HUES64 (cell line): ENCODE measurements around the gene ELMO2.

Experiments used
- H3K27ac ChIP-seq: 2 replicates; pipeline ENCODE4 v1.7.0; 2013; ENCODE audit warnings: low read depth, low read length, inconsistent platforms
- H3K27me3 ChIP-seq: 2 replicates; pipeline ENCODE4 v1.6.1; 2013; ENCODE audit warnings: mild to moderate bottlenecking, low read length; ENCODE audit not compliant: insufficient read depth
- H3K36me3 ChIP-seq: 2 replicates; pipeline ENCODE4 v1.6.1; 2013; ENCODE audit warnings: mild to moderate bottlenecking, low read length; ENCODE audit not compliant: insufficient read depth
- H3K4me1 ChIP-seq: 2 replicates; pipeline ENCODE4 v1.6.1; 2013; ENCODE audit warnings: mild to moderate bottlenecking, low read length, moderate library complexity; ENCODE audit not compliant: insufficient read depth
- H3K4me3 ChIP-seq: 2 replicates; pipeline ENCODE4 v1.5.1; 2013; ENCODE audit warnings: mild to moderate bottlenecking, low read length, moderate library complexity
- H3K9ac ChIP-seq: 2 replicates; pipeline ENCODE4 v1.6.1; 2013; ENCODE audit warnings: mild to moderate bottlenecking, low read depth, low read length
- H3K9me3 ChIP-seq: 2 replicates; pipeline ENCODE4 v1.6.1; 2013; ENCODE audit warnings: low read depth, low read length; ENCODE audit not compliant: insufficient read depth
- WGBS: fragments of 150-250, 120-280 bp; methylation state at CpG from one replicate; pipeline ENCODE4 v1.1.7; 2013; ENCODE audit warnings: missing lambda C conversion rate; 5-methylcytosine and 5-hydroxymethylcytosine counted together

The ELMO2 gene

DNA sequence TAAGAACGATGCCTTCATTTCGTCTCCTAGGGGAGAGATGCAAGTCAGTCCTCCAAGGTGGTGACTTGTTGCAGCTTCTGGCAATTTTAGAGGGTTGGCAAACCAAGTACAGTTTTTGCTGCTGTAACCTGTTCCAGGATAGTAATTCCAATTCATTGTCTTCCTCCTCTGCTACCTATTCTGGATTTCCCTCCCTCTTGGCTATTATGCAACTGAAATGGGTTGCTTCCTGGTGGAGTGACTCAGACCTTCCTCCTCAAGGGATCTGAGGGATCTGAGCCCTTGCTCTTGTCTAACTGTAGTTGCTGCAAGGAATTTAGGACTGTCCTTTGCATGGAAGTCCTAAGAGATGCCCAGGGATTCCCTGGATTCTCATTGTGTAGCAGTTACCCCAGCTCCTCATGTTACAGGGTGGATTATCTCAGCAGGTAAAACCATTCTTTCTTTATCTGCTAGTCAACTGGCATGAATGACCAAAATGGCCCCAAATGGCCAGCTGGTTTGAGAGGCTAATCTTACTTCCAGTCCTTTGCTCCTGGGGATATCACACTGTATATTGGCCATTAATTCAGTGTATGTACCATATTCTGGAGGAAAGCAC is 17.6 kb upstream of the ELMO2 start:
- H3K36me3 ChIP-seq: no peaks in the 10 kb centered on the region
- peaks cover 18% of the 10 kb centered on the region; the same call in 1 of the 2 replicates for H3K4me1 ChIP-seq
- peaks cover 3% of the 10 kb centered on the region for H3K27me3 ChIP-seq
- no peaks in the 10 kb centered on the region for H3K9me3 ChIP-seq
- H3K9ac ChIP-seq: no peak overlapping the region
- no peak overlapping the region for H3K27ac ChIP-seq
- 97% methylated on average over 2 of the region's 2 CpGs for WGBS
- H3K4me3 ChIP-seq: no peak overlapping the region

DNA sequence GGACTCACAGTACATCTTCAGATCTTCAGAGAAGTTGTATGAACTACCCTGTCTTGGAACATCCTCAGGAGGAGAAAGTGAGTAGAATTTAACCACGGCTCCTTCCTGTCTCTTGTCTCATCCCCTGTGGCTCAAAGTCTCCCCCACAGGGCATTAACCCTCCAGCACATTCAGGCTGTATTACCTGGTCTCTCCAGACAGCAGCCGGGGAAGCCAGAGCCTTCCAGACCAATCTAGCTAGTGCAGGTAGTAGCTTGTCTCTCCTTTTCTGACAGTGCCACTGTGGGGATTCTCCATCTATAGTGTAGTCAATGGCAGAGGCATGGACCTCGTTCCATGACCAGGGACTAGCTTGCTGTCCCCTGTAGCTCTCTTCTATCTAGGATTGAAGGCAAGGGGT is 16.9 kb upstream of the ELMO2 start:
- Histone ChIP-seq H3K36me3 (no peaks in the 10 kb centered on the region), H3K4me3 (no peak overlapping the region), H3K9ac (no peak overlapping the region), H3K4me1 (peaks cover 18% of the 10 kb centered on the region; the same call in 1 of the 2 replicates), H3K27ac (no peak overlapping the region), H3K27me3 (no peaks in the 10 kb centered on the region), H3K9me3 (no peaks in the 10 kb centered on the region)
- 69% methylated on average over 3 of the region's 3 CpGs for WGBS

DNA sequence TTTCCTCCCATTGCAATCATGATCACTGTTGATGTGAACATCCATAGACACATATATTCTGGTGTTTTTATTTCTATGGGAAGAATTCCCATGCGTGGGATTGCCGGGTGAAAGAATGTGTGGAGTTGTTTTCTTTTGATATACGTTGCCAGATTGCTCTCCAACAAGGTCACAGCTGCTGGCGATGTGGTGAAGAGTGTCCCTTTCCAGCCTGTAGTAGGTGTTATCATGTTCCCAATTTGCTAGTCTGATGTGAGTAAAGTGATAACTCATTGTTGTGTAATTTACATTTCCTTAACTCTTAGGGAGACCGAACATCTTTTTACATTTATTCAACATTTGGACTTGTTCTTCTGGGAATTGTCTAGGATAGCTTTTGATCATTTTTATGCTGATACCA is 14.5 kb upstream of the ELMO2 start:
- Histone ChIP-seq H3K4me1 (peaks cover 18% of the 10 kb centered on the region; the same call in 1 of the 2 replicates), H3K9ac (no peak overlapping the region), H3K27ac (no peak overlapping the region), H3K27me3 (no peaks in the 10 kb centered on the region), H3K36me3 (no peaks in the 10 kb centered on the region), H3K9me3 (no peaks in the 10 kb centered on the region), H3K4me3 (no peak overlapping the region)
- 83% methylated on average over 4 of the region's 5 CpGs for WGBS

DNA sequence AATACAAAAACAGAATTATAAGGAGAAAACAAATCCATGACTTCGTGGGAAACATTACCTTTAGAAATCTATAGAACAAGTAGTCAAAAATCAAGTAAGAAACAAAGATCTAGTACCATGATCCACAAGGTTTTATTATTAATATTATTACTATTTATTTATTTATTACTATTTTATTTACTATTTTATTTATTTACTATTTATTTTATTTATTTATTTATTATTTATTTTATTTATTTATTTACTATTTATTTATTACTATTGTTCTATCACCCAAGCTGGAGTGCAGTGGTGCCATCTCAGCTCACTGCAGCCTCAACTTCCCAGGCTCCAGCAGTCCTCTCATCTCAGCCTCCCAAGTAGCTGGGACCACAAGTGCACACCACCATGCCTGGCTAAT is 13.5 kb upstream of the ELMO2 start:
- peaks cover 14% of the 10 kb centered on the region; the same call in 1 of the 2 replicates for H3K4me1 ChIP-seq
- WGBS: no CpG with 5 or more reads among the region's 1 CpG

DNA sequence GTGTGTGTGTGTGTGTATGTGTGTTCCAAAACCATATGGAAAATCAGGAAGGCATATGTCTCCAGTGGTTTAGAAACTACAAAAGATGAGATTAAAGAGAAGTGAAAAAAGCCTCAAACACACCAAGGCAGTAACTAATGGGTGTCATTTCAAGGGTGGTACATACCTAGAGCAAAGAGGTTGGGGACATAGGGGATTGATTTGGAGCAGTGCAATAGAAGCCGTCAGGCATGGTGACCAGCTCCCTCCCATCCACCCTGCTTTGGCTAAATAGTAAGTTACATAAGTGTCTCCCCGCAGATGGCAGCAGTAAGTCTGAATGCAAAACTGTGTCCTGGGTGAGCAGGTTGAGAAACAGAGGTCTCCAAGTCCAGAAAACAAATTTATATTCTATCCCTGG is 10.4 kb upstream of the ELMO2 start:
- no peaks in the 10 kb centered on the region for H3K27me3 ChIP-seq
- no peaks in the 10 kb centered on the region for H3K9me3 ChIP-seq
- no peak overlapping the region for H3K27ac ChIP-seq
- H3K4me1 ChIP-seq: no peaks in the 10 kb centered on the region
- no peak overlapping the region for H3K4me3 ChIP-seq
- no peak overlapping the region for H3K9ac ChIP-seq
- no peaks in the 10 kb centered on the region for H3K36me3 ChIP-seq
- 90% methylated on average over 2 of the region's 2 CpGs for WGBS

More for the DNA sequence above, 13.5 kb upstream of the ELMO2 start:
- Histone ChIP-seq H3K27ac (no peak overlapping the region), H3K36me3 (no peaks in the 10 kb centered on the region), H3K9me3 (no peaks in the 10 kb centered on the region), H3K27me3 (no peaks in the 10 kb centered on the region), H3K9ac (no peak overlapping the region), H3K4me3 (no peak overlapping the region)

DNA sequence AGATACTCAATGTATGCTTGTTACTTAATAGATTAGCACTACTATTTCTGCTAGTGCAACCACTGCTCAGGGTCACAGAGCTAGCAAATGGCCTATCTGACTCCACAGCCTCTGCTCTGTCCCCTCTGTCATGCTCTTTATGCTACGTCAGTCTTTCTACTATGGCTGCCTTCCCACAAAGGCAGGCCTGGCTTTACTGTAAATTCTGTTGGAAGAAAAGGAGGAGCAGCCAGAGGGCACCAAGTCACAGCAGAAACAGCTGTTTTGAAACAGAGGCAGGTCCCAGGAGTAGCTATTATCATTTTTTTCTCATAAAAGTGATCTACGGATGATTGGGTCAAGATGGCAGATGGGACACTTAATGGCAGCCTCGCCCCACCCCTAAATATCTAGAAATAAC is 10.0 kb upstream of the ELMO2 start:
- Histone ChIP-seq H3K27me3 (no peaks in the 10 kb centered on the region), H3K4me3 (no peak overlapping the region), H3K4me1 (no peaks in the 10 kb centered on the region), H3K36me3 (no peaks in the 10 kb centered on the region), H3K27ac (no peak overlapping the region), H3K9ac (no peak overlapping the region), H3K9me3 (no peaks in the 10 kb centered on the region)
- WGBS: 95% methylated on average over 2 of the region's 3 CpGs

- 87% methylated on average over 3 of the region's 3 CpGs for WGBS
Observed at GRCh38 chr20:46415773-46416172, 9.4 kb upstream of the ELMO2 start.

DNA sequence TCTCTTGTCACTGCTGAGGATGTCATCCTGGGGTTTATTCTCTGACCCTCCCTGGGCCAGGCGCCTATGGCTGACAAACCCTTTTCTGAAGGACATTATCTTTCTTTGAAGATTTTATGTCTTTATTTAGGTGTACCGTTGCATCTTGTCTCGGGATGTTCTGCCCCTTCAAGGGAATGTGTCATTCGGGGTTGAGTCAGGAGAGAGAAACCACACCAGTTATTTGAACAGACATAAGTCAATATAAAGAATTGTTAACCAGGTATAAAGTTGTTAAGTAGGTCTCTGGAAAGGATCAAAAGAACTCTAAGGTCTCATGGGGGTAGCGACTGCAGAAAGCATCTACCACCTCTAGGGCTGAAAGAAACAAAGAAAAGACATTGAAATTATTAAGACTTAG is 8.2 kb upstream of the ELMO2 start:
- no peaks in the 10 kb centered on the region for H3K9me3 ChIP-seq
- WGBS: 88% methylated on average over 4 of the region's 5 CpGs
- H3K27me3 ChIP-seq: no peaks in the 10 kb centered on the region
- no peak overlapping the region for H3K9ac ChIP-seq
- no peak overlapping the region for H3K4me3 ChIP-seq
- peaks cover 4% of the 10 kb centered on the region; the same call in 1 of the 2 replicates for H3K4me1 ChIP-seq
- H3K27ac ChIP-seq: no peak overlapping the region
- H3K36me3 ChIP-seq: no peaks in the 10 kb centered on the region

More at GRCh38 chr20:46415773-46416172, 9.4 kb upstream of the ELMO2 start:
- H3K27ac ChIP-seq: no peak overlapping the region
- H3K36me3 ChIP-seq: no peaks in the 10 kb centered on the region
- H3K27me3 ChIP-seq: no peaks in the 10 kb centered on the region
- peaks cover under 1% of the 10 kb centered on the region; the same call in 1 of the 2 replicates for H3K4me1 ChIP-seq
- no peak overlapping the region for H3K4me3 ChIP-seq
- no peaks in the 10 kb centered on the region for H3K9me3 ChIP-seq
- no peak overlapping the region for H3K9ac ChIP-seq

DNA sequence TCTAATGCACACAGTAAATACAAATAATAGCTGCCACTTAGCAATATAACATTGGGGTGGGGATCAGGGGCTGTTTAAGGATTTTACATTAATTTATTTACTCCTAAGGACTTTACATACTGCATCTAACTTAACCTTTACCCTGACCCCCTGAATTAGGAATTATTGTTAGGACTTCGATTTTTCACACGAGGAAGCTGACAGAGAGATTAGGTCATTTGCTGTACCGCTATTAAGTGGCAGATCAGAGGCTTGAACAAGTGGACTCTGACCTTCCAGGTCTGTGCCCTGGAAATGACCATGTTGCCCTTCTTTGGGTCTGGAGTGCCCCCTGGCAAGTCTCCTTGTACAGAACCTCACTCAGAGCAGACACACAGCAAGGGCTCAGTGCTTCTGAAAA is 5.2 kb upstream of the ELMO2 start:
- Histone ChIP-seq H3K4me3 (no peak overlapping the region), H3K27me3 (peaks cover 2% of the 10 kb centered on the region; the same call in 1 of the 2 replicates), H3K36me3 (no peaks in the 10 kb centered on the region), H3K27ac (peak overlapping the region; percentile 16; the same call in 1 of the 2 replicates), H3K9ac (no peak overlapping the region), H3K4me1 (peaks cover 12% of the 10 kb centered on the region; the same call in 1 of the 2 replicates), H3K9me3 (no peaks in the 10 kb centered on the region)
- 91% methylated on average over 3 of the region's 3 CpGs for WGBS

- Histone ChIP-seq H3K4me3 (no peak overlapping the region), H3K9ac (no peak overlapping the region), H3K27ac (no peak overlapping the region), H3K36me3 (no peaks in the 10 kb centered on the region), H3K27me3 (peaks cover 2% of the 10 kb centered on the region; the same call in 1 of the 2 replicates), H3K4me1 (peaks cover 12% of the 10 kb centered on the region; the same call in 1 of the 2 replicates), H3K9me3 (no peaks in the 10 kb centered on the region)
- 81% methylated on average over 5 of the region's 5 CpGs for WGBS
Observed at GRCh38 chr20:46408281-46408731, 1.9 kb upstream of the ELMO2 start.

DNA sequence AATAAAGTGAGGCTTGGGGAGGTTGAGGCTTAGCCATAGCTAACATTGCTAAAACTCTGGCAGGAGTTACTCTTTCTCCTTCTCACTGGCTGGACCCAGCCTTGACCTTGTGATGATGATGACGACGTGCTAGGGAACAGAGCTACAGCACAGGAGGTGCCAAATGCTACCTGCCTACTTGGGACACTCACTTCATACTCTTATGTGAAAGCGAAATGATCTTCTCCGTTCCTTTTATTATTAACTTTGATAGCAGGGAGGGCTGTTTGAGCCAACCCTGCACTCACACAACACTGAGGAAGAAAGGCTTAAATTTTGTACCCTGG is 1.2 kb upstream of the ELMO2 start:
- Histone ChIP-seq H3K36me3 (peaks cover 4% of the 10 kb centered on the region; the same call in 1 of the 2 replicates), H3K9me3 (no peaks in the 10 kb centered on the region), H3K27me3 (peaks cover 2% of the 10 kb centered on the region; the same call in 1 of the 2 replicates), H3K27ac (no peak overlapping the region), H3K4me1 (peaks cover 12% of the 10 kb centered on the region; the same call in 1 of the 2 replicates), H3K9ac (no peak overlapping the region), H3K4me3 (peak overlapping the region; percentile 92)
- WGBS: 70% methylated on average over 4 of the region's 4 CpGs
